Neutrophil (primary cell): ENCODE results near the gene NTN5.
"Not testable (repeated sequence)": the region's sequence is repeated elsewhere in the genome, so short reads cannot be mapped to it uniquely, and the experiment has no call there.

Experiments
- H3K27ac ChIP-seq: fragments of 200-600 bp; sonication (generic); 2 replicates; pipeline ENCODE4 v1.5.1; 2016; ENCODE audit warnings: mild to moderate bottlenecking, moderate library complexity
- H3K27me3 ChIP-seq: fragments of 200-600 bp; sonication (generic); 2 replicates; pipeline ENCODE4 v1.6.0; 2016; ENCODE audit warnings: mild to moderate bottlenecking
- H3K36me3 ChIP-seq: fragments of 200-600 bp; sonication (generic); 2 replicates; pipeline ENCODE4 v1.5.1; 2017
- H3K4me1 ChIP-seq, 2 experiments: fragments of 200-600 bp in 1 of 2; sonication (generic) in 1 of 2; 1 replicate in 1 of 2; 2 replicates in 1 of 2; pipeline versions ENCODE4 v1.5.1 to v1.6.1; 2013 to 2016; ENCODE audit warnings: low read depth in 1 of 2, low read length in 1 of 2, mild to moderate bottlenecking in 1 of 2, moderate library complexity in 1 of 2; ENCODE audit not compliant: control insufficient read depth in 1 of 2, insufficient read depth in 1 of 2
- H3K4me3 ChIP-seq, 2 experiments: fragments of 200-600 bp in 1 of 2; sonication (generic) in 1 of 2; 1 replicate in 1 of 2; 2 replicates in 1 of 2; pipeline ENCODE4 v1.5.1; 2013 to 2016; ENCODE audit warnings: low read depth in 1 of 2, low read length in 1 of 2, mild to moderate bottlenecking in 1 of 2, moderate library complexity in 1 of 2
- H3K9me3 ChIP-seq: fragments of 200-600 bp; sonication (generic); 2 replicates; pipeline ENCODE4 v1.5.1; 2016
- TF ChIP-seq, protein P1 (sequence below): fragments of 200-600 bp; sonication (generic); IDR thresholded peaks from 2 replicates; pipeline ENCODE4 v1.5.1; 2016; ENCODE audit warnings: antibody characterized with exemption

Gene NTN5

DNA sequence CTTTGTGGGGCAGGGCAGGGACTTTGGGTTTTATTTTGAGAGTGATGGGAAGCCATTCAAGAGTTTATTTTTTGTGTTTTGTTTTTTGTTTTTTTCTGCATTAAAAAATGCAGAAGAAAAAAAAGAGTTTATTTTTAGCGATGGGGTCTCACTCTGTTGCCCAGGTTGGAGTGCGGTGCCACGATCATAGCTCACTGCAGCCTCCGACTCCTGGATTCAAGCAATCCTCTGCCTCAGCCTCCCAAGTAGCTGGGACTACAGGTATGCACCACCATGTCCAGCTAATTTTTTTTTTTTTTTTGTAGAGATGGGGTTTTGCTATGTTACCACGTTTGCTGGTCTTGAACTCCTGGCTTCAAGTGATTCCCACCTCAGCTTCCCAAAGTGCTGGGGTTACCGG lies 14.3 kb downstream of the NTN5 start:
- no peaks in the 10 kb centered on the region for H3K36me3 ChIP-seq
- H3K27ac ChIP-seq: no peak overlapping the region
- H3K27me3 ChIP-seq: peaks cover 5% of the 10 kb centered on the region
- no peaks in the 10 kb centered on the region for H3K9me3 ChIP-seq
- peaks cover 0 to 14% of the 10 kb centered on the region in 2 experiments for H3K4me1 ChIP-seq
- no peak overlapping the region for H3K4me3 ChIP-seq
- TF ChIP-seq, protein P1, sequence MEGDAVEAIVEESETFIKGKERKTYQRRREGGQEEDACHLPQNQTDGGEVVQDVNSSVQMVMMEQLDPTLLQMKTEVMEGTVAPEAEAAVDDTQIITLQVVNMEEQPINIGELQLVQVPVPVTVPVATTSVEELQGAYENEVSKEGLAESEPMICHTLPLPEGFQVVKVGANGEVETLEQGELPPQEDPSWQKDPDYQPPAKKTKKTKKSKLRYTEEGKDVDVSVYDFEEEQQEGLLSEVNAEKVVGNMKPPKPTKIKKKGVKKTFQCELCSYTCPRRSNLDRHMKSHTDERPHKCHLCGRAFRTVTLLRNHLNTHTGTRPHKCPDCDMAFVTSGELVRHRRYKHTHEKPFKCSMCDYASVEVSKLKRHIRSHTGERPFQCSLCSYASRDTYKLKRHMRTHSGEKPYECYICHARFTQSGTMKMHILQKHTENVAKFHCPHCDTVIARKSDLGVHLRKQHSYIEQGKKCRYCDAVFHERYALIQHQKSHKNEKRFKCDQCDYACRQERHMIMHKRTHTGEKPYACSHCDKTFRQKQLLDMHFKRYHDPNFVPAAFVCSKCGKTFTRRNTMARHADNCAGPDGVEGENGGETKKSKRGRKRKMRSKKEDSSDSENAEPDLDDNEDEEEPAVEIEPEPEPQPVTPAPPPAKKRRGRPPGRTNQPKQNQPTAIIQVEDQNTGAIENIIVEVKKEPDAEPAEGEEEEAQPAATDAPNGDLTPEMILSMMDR: no peak

DNA sequence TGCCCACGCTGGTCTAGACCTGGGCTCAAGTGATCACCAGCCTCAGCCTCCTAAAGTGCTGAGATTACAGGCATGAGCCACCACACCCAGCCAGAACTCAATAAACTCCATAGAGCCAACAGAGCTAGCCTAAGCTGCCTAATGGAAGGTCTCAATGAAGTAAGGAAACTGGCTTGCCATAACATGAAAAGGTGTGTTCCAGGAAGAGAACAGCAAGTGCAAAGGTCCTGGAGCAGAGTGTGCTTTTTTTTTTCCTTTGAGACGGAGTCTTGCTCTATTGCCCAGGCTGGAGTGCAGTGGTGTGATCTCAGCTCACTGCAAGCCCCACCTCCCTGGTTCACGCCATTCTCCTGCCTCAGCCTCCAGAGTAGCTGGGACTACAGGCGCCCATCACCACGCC lies 15.0 kb downstream of the NTN5 start:
- H3K4me3 ChIP-seq, H3K9me3 ChIP-seq, H3K27ac ChIP-seq, H3K36me3 ChIP-seq: not testable (repeated sequence)
- Histone ChIP-seq H3K4me1 (peaks cover 0 to 14% of the 10 kb centered on the region in 2 experiments), H3K27me3 (peaks cover 10% of the 10 kb centered on the region)

DNA sequence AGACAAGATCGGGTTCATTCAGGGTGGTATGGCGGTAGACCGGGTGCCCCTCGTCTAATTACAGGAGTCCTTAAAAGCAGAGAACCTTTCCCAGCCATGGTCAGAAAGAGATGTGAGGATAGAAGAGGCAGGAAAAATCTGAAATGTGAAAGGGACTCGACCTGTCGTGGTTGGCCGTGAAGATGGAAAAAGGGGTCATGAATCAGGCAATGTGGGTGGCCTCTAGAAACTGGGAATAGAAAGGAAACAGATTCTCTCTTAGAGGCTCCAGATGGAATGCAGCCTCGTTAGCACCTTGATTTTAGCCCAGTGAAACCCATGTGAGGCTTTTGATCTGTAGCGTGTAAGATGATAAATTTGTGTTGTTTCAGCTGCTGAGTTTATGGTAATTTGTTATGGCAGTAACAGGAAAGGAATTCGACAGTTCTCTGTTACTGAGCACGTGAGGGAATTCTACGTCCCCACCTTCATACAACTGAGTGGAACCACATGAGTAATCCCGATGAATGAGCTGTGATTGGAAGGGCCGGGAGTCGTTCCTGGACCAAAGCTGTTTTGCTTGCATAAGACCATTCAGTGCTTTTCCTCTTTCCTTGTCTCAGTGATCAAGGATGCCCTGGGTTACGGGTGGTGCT lies 15.9 kb downstream of the NTN5 start:
- Histone ChIP-seq H3K4me1 (peaks cover 0 to 14% of the 10 kb centered on the region in 2 experiments), H3K27me3 (peaks cover 11% of the 10 kb centered on the region), H3K27ac (no peak overlapping the region), H3K9me3 (no peaks in the 10 kb centered on the region), H3K36me3 (no peaks in the 10 kb centered on the region), H3K4me3 (no peak overlapping the region)
- TF ChIP-seq, protein P1: no peak

DNA sequence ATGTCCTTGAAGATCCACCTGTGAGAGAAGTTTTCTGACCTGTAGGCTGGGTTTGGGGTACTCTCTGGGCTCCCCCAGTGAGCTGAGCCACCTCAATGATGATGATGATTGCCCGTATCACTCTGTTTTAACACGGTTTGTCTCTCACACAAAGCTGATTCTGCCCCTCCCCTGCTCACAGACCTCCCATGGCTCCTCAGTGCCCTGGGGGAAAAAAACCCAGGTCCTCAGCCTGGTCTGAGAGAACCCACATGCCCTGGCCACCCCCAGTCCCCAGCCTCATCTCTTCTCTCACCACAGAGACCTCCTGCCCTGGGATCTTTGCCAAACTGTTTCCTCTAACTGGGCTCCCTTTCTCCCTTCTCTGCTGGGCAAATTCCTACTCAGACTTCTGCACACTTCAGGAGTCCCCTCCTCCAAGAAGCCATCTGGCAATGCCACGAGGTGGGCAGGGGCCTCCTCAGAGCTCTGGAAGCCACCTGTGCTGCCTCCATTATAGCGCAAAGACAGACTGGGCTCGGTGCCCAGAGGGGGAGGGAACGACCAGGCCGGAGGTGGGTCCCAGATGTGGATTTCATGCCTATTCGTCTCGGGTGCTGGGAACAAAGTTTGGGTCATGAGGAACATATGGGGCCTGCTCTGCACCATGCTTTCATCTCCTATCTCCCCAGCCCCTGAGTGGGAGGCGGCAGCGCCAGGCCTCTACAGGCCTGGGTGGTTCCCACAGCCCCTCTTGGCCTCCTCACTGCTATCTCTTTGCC lies 18.3 kb downstream of the NTN5 start:
- no peak overlapping the region for H3K4me3 ChIP-seq
- peaks cover 15% of the 10 kb centered on the region for H3K27me3 ChIP-seq
- H3K4me1 ChIP-seq: no peaks in the 10 kb centered on the region
- H3K36me3 ChIP-seq: no peaks in the 10 kb centered on the region
- no peaks in the 10 kb centered on the region for H3K9me3 ChIP-seq
- TF ChIP-seq, protein P1: no peak
- H3K27ac ChIP-seq: no peak overlapping the region

DNA sequence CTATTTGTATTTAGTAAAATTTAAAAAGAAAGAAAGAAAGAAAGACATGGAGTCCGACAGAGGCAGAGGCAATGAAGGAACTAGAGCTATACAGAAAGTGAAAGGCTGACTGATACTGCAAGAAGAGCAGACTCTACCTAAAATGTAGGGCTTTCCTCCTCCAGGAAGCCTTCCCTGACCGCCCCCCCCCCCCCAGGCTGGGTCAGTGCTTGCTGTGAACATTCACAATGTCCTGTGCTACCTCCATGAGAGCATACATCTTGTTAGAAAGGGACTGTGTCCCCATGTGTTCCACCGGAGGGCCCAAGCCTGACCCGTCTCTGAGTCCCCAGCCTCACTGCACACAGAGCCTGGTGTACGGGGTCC lies 21.2 kb downstream of the NTN5 start:
- H3K27ac ChIP-seq: no peak overlapping the region
- TF ChIP-seq, protein P1: no peak
- no peaks in the 10 kb centered on the region for H3K9me3 ChIP-seq
- peaks cover 0 to under 1% of the 10 kb centered on the region in 2 experiments for H3K4me1 ChIP-seq
- no peak overlapping the region for H3K4me3 ChIP-seq
- peaks cover 31% of the 10 kb centered on the region for H3K27me3 ChIP-seq
- H3K36me3 ChIP-seq: no peaks in the 10 kb centered on the region

DNA sequence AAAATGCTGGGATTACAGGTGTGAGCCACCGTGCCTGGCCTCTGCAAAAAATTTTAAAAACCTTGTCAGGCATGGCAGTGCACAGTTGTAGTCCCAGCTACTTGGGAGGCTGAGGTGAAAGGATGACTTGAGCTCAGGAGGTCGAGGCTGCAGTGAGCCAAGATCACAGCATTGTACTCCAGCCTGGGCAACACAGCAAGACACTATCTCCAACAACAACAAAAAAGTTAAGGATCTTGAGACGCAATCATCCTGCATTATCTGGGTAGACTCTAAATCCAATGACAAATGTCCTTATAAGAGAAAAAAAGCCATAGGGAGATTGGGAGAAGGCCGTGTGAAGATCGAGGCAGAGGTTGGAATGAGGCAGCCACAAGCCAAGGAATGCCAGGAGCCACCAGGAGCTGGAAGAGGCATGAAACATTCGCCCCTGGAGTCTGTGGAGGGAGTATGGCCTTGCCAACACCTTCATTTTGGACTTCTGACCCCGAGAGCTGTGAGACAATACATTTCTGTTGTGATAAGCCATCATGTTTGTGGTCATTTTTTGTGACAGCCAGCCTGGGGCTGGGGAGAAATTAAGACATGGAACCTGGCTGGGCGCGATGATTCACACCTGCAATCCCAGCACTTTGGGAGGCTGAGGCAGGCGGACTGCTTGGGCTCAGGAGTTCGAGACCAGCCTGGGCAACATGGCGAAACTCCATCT lies 21.7 kb downstream of the NTN5 start:
- TF ChIP-seq, protein P1: no peak
- H3K4me1 ChIP-seq: peaks cover 4 to 6% of the 10 kb centered on the region in 2 experiments
- no peaks in the 10 kb centered on the region for H3K9me3 ChIP-seq
- no peak overlapping the region for H3K27ac ChIP-seq
- no peaks in the 10 kb centered on the region for H3K36me3 ChIP-seq
- peaks cover 35% of the 10 kb centered on the region for H3K27me3 ChIP-seq
- no peak overlapping the region for H3K4me3 ChIP-seq
